ENCODE measurements around the gene NTM.

DNA sequence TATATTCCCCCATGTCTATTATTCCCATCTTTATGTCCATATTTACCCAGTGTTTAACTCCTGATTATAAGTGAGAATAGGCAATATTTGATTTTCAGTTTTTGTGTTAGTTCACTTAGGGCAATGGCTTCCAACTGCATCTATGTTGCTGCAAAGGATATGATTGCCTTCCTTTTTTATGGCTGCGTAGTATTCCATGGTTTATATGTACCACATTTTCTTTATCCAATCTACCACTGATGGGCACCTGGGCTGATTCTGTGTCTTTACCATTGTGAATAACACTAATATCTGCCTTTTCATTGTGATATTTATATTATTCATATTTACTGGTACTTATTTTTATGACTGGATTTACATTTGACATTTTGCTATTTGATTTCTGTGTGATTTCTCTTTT is 649.6 kb downstream of the NTM start:
- TF ChIP-seq, protein P1, sequence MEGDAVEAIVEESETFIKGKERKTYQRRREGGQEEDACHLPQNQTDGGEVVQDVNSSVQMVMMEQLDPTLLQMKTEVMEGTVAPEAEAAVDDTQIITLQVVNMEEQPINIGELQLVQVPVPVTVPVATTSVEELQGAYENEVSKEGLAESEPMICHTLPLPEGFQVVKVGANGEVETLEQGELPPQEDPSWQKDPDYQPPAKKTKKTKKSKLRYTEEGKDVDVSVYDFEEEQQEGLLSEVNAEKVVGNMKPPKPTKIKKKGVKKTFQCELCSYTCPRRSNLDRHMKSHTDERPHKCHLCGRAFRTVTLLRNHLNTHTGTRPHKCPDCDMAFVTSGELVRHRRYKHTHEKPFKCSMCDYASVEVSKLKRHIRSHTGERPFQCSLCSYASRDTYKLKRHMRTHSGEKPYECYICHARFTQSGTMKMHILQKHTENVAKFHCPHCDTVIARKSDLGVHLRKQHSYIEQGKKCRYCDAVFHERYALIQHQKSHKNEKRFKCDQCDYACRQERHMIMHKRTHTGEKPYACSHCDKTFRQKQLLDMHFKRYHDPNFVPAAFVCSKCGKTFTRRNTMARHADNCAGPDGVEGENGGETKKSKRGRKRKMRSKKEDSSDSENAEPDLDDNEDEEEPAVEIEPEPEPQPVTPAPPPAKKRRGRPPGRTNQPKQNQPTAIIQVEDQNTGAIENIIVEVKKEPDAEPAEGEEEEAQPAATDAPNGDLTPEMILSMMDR (IDR thresholded peaks at IDR 0.05), result no peak
- no peak for TF ChIP-seq POLR2A (IDR thresholded peaks at IDR 0.05)

Data from esophagus squamous epithelium (tissue), 4 donors.